SKM-1 treated with dmso at 0.1 percent for 144 hours (cell line): Measurements from ENCODE around the gene CHPF2.
A peak's percentile ranks its signal among the peaks of the same experiment; 100 is the strongest.

Experiments
- DNase-seq: peaks from one replicate; lab custom pipeline; 2025; ENCODE audit not compliant: unreplicated experiment; lab: John Stamatoyannopoulos, UW

The CHPF2 gene

GRCh38 chr7:151232091-151232916 lies at the start of gene CHPF2:
Gene CHPF2, plus strand, starts transcription at chr7:151232483. Its CDS starts 1,529 bp downstream, at chr7:151234012.
- peak; percentile 71 for DNase-seq

DNA sequence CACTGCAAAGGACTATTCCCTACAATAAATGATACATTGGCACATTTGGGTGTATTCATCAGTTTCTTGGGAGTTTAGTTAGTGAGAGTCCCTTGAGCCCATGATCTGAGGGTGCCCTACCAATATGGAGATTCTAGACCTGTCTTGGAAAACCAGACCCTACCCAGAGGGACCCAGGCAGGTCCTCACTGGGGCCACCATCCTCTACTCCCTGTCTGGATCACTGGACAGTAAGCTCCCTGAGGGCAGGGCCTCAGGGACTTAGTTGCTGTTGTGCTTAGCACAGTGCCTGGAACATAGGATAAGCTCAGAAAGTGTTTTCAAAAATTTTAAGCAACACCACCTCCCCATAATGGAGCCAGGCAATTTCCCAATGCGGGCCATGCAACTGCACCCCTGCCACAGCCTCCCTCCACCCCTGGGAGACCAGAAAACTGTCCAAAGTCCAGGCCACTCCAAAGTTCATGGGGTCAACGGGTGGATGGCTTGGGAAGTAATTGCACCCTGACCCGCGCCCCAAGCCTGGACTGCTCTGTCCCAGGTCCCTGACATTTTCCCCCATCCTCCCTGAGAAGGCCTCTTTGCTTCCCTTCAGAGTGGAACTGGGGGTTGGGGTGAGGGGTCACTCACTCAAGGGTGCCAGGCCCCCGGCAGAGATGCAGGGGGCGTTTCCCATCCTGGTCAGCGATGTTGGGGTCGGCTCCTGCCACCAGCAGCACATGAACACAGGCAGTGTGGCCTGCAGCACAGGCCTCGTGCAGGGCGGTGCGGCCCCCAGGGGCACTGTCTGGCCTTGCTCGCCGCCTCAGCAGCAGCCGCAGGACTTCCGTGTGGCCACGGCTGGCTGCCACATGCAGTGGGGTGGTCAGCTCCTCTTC lies 46.3 kb upstream of the CHPF2 start:
- DNase-seq: no peak

- DNase-seq: no peak
Observed at GRCh38 chr7:151186640-151187408, 45.5 kb upstream of the CHPF2 start, which contains the start of gene ASB10. Gene ASB10, minus strand, starts transcription at chr7:151187250. Its CDS starts 120 bp downstream, at chr7:151187130.

GRCh38 chr7:151187409-151188251 lies 44.7 kb upstream of the CHPF2 start:
- no peak for DNase-seq

DNA sequence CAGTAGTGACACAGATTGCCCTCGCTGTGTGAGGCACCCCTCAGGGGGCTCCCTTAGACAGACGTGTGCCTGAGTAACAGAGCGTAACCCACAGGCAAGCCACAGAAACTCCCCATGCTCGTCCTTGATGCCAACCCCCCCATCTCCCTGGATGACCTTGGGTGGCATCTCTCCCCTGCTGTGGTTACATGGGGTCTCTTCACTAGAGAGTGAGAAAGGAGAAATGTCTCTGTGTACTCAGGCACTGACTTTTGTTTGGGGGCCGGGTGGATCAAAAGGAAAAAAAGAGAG lies 44.1 kb upstream of the CHPF2 start:
- no peak for DNase-seq

DNA sequence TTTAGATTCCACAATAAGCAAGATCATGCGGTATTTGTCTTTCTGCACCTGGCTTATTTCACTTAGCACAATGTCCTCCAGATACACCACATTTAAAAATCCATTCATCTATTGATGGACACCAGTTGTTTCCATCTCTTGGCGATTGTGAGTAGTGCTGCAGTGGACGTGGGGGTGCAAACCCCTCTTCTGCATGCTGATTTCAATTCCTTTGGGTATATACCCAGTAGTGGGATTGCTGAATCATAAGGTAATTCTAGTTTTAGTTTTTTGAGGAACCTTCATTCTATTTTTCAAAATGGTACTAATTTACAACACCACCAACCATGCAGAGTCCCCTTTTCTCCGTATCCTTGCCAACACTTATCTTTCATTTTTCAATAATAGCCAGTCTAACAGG lies 43.2 kb upstream of the CHPF2 start:
- DNase-seq: no peak

DNA sequence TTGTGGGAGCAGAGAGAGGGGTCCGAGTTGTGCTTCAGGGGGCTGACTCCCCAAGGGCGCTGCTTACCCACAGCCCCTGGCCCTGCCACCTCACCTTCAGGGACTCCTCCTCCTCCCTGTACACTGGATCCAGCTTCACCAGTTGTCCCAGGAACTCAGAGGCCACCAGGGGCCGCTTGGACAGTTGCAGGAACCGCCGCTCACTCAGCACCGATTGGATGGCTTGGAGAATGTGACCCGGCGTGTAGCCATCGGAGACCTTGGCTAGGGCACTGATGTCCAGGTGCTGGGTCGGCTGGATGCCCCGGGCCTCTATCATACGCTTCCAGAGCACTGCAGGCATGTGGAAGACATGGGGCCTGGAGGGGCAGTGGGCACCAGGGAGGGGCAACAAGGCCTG lies 40.7 kb upstream of the CHPF2 start:
- no peak for DNase-seq

DNA sequence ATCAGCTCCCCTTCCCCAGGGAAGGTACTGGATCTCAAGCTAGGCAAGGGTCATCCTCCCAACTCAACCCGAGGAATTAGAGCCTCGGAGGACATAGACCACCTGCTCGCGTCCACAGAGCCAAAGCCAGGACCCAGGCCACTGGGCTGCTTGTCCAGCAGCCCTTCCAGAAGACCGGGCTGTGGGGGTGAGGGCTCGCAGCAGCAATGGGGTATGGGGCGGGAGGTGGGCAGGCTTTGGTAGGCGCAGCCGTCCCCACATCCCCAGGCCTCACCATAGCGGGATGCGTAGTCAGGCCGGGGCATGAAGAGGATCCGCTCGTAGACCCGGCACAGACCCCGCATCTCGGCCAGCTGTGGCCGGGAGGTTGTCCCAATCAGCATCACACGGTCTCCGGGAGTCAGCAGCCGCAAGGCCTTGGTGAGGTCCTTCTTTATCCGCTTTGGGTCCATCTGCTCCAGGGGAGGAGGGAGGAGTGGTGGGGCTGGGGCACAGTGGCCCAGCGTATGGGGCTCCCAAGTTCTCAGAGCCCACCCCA lies 40.2 kb upstream of the CHPF2 start:
- no peak for DNase-seq

GRCh38 chr7:151193203-151193978 lies 38.9 kb upstream of the CHPF2 start:
- no peak for DNase-seq

DNA sequence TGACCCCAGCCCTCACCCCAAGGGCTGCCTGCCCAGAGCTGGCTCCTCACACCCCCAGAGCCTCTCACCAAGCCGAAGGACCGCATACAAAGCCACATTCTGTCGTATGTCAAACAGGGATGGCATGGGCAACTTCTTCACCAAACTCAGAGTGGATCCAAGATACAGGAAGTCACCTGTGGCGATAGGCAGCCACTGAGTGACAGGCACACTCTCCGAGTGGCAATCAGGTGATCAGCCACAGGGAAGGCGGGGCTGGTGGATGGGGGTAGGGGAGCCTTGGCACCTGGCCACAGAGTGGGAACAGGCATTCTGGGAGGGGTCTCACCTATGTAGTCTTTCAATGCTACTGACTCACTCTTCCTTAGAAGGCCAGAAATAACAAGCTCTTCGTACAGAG lies 38.1 kb upstream of the CHPF2 start:
- DNase-seq: no peak

GRCh38 chr7:151195616-151196450 lies 36.5 kb upstream of the CHPF2 start:
- DNase-seq: no peak

- no peak for DNase-seq
Observed at GRCh38 chr7:151197932-151198331, 34.4 kb upstream of the CHPF2 start.

DNA sequence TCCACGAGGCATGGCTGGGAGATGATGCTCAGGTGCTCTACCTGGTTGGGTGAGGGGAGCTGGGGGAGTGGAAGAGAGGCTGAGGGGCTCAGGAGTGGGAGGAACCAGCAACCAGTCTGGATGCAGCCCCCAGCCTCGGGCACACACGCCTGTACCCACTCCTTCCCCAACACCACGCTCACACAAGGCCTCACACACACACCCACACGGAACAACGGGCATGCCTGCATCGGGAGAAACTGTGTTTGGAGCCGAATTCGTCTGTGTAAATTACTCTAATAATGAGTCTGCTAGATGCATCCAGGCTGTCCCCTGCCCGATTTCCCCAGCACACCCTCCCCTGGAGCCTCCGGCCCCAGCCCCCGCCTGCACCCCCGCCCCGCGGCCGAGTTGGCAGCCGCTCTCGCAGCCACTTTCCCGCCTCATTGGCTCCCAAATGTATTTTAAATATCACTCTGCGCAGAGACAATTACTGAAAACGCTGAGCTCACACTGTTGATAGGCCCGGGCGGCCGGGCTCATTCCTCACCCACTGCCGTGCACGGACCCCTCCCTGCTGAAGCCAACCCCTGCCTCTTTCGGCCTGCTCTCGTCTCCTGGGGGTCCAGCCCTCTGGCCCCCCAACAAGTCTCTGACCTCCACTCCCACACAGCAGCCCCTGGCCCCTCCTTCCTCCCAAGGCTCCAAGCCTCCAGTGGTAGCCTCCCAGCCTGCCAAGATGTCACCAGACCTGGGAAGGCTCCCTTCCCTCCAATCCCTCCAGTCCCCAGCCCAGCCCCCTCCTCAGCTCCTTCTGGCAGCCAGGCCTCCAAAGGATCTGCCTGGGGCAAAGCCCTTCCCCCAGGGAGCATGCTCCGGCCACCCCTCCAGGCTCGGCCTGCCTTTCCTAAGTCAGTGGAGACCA lies 33.1 kb upstream of the CHPF2 start:
- no peak for DNase-seq

DNA sequence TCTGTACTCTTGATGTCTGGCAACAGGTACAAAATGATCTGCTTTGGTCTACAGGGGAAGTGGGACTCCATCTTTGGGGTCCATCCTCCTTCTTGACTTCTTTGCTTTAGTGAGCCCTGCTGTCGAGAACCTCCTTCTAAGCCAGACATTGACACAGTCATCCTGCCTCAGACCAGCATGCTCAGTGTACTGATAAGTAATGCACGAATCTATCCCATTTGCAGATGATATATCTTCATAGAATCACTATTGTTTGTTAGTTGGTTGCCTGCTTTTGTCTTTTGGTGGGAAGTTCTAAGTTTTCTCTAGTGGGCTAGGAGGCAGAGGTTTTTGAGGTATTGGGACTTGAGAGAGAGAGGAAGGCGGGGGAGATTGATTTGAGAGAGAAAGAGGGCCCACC lies 30.9 kb upstream of the CHPF2 start:
- no peak for DNase-seq

DNA sequence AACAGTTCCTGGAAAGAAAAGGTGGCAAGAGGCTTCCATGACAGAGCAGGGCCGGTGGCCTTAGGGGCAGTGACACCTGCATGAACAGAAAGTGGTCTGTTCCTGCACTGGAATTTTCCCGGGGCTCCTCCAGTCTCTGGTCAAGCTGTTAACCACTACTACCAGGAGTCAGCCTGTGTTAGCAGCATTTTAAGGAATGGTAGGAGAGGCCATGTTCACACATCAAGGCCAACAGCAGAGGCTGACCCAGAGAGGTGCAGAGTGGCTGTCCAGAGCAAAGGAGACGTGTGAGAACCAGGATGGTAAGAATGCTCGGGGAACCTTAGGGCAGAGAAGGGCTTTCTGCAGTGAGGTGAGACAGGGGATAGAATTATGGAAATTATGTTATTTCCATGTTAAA lies 30.5 kb upstream of the CHPF2 start:
- no peak for DNase-seq

GRCh38 chr7:151202836-151203235 lies 29.4 kb upstream of the CHPF2 start:
- DNase-seq: no peak

DNA sequence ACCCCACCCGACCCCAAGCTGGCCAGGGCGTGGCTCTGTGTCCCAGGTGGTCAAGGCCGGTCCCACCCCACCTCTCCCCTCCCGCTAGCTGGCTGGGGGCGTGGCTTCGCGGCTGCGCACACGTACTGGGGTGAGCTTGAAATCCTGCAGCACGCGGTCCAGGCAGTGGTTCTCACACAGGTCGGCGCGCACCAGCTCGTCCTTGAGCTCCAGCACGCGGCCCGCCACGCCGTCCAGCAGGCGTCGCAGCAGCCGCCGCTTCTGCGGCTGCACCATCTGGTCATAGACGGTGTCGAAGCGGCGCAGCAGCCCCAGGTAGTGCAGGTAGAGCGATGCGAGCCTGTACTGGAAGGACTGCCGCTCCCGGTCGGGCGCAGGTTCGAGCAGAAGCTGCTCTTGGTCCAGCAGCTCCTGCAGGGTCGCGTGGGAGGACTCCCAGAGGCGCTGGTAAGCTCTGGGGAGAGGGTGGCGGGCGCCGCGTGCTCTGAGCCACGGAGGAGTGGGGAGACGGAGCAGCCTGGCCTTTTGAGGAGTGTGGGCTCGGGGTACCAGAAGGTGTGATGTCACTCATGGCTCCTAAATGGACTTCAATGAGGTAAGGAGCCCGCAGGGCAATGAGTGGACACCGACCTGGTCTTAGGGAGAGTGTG lies 27.8 kb upstream of the CHPF2 start:
- no peak for DNase-seq
